Measurements from ENCODE around the gene FMN1. TPM values are rescaled to one million over a fixed set of nuclear protein-coding genes. Genes with fewer than 3 reads are reported as not detected.

FMN1 gene
- polyA plus RNA-seq, 6 donors from 2014 or later: 0.33 to 1.0 (median 0.44) TPM; not detected in 1

- Mint-ChIP-seq H3K27ac (peak overlapping the region in 4 of 6 donors; percentile 23 to 94 (median 93)), H3K27me3 (peaks cover 21 to 44% (median 39%) of the 10 kb centered on the region in 3 donors), H3K36me3 (no peaks in the 10 kb centered on the region), H3K4me3 (peak overlapping the region; percentile 79 to 95 (median 86)), H3K4me1 (peaks cover 14 to 26% (median 15%) of the 10 kb centered on the region in 3 donors), H3K9me3 (no peaks in the 10 kb centered on the region)
- DNase-seq (peak; percentile 2), ATAC-seq (ENCODE audit: low read depth in 2 of 2) (peak; percentile 51 to 55)
Measured at GRCh38 chr15:33068007-33068481, 126.5 kb downstream of the FMN1 start.

GRCh38 chr15:33067456-33067855, 127.1 kb downstream of the FMN1 start:
- H3K27me3 Mint-ChIP-seq: peaks cover 21 to 43% (median 39%) of the 10 kb centered on the region in 3 donors
- no peak for DNase-seq
- H3K4me1 Mint-ChIP-seq: peaks cover 14 to 26% (median 15%) of the 10 kb centered on the region in 3 donors
- H3K27ac Mint-ChIP-seq: peak overlapping the region in 4 of 6 donors; percentile 78 to 94 (median 94)
- H3K9me3 Mint-ChIP-seq: no peaks in the 10 kb centered on the region
- H3K36me3 Mint-ChIP-seq: no peaks in the 10 kb centered on the region
- no peak for ATAC-seq (ENCODE audit: low read depth in 2 of 2)
- peak overlapping the region; percentile 79 to 95 (median 86) for H3K4me3 Mint-ChIP-seq

- no peak for DNase-seq
- no peaks in the 10 kb centered on the region for H3K9me3 Mint-ChIP-seq
- peaks cover 15 to 43% (median 32%) of the 10 kb centered on the region in 3 donors for H3K27me3 Mint-ChIP-seq
- H3K4me3 Mint-ChIP-seq: peak overlapping the region in 1 of 8 donors; percentile 9
- no peak for ATAC-seq (ENCODE audit: low read depth in 2 of 2)
- H3K36me3 Mint-ChIP-seq: no peaks in the 10 kb centered on the region
- peaks cover 14 to 26% (median 15%) of the 10 kb centered on the region in 3 donors for H3K4me1 Mint-ChIP-seq
- no peak overlapping the region for H3K27ac Mint-ChIP-seq
Measured at GRCh38 chr15:33066584-33066983, 127.9 kb downstream of the FMN1 start.

- DNase-seq (no peak), ATAC-seq (ENCODE audit: low read depth in 2 of 2) (no peak)
- Mint-ChIP-seq H3K9me3 (no peaks in the 10 kb centered on the region), H3K36me3 (no peaks in the 10 kb centered on the region), H3K4me3 (no peak overlapping the region), H3K4me1 (peaks cover 14 to 26% (median 15%) of the 10 kb centered on the region in 3 donors), H3K27me3 (peaks cover 17 to 43% (median 32%) of the 10 kb centered on the region in 3 donors), H3K27ac (no peak overlapping the region)
Measured at GRCh38 chr15:33064878-33065277, 129.6 kb downstream of the FMN1 start.

GRCh38 chr15:33059184-33059583, 135.3 kb downstream of the FMN1 start:
- H3K27ac Mint-ChIP-seq: no peak overlapping the region
- ATAC-seq (ENCODE audit: low read depth in 2 of 2) (no peak), DNase-seq (no peak)
- no peaks in the 10 kb centered on the region for H3K9me3 Mint-ChIP-seq
- no peaks in the 10 kb centered on the region for H3K4me1 Mint-ChIP-seq
- no peak overlapping the region for H3K4me3 Mint-ChIP-seq
- H3K36me3 Mint-ChIP-seq: no peaks in the 10 kb centered on the region
- H3K27me3 Mint-ChIP-seq: peaks cover 6 to 32% (median 17%) of the 10 kb centered on the region in 3 donors

- DNase-seq (no peak), ATAC-seq (ENCODE audit: low read depth in 2 of 2) (no peak)
- no peak overlapping the region for H3K27ac Mint-ChIP-seq
- no peak overlapping the region for H3K4me3 Mint-ChIP-seq
- H3K36me3 Mint-ChIP-seq: no peaks in the 10 kb centered on the region
- H3K27me3 Mint-ChIP-seq: peaks cover 11 to 19% (median 11%) of the 10 kb centered on the region in 3 donors
- peaks cover 0 to 1% (median 0%) of the 10 kb centered on the region in 7 donors for H3K9me3 Mint-ChIP-seq
- H3K4me1 Mint-ChIP-seq: no peaks in the 10 kb centered on the region
Measured at GRCh38 chr15:33057845-33058244, 136.7 kb downstream of the FMN1 start.

DNA sequence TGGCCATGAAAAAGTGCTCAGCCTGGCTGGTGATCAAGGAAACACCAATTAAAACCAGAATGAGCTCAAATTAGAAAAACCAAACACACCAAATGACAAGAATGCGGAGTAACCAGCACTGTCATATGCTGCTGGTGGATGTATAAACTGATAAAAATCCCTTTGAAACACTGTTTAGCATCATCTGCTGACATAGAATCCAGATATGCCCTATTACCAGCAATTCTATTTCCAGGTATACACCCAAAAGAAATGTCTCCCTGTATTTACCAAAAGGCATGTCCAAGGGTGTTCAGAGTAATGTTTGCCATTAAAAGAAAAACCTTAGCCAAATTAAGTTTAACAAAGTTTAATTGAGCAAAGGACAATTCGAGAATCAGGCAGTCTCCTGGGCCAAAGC, 138.6 kb downstream of the FMN1 start:
- H3K36me3 Mint-ChIP-seq: no peaks in the 10 kb centered on the region
- no peak overlapping the region for H3K27ac Mint-ChIP-seq
- H3K27me3 Mint-ChIP-seq: peaks cover 11 to 19% (median 15%) of the 10 kb centered on the region in 3 donors
- no peak overlapping the region for H3K4me3 Mint-ChIP-seq
- no peaks in the 10 kb centered on the region for H3K4me1 Mint-ChIP-seq
- peaks cover 0 to 1% (median 0%) of the 10 kb centered on the region in 7 donors for H3K9me3 Mint-ChIP-seq
- no peak for ATAC-seq (ENCODE audit: low read depth in 2 of 2)
- DNase-seq: no peak

DNA sequence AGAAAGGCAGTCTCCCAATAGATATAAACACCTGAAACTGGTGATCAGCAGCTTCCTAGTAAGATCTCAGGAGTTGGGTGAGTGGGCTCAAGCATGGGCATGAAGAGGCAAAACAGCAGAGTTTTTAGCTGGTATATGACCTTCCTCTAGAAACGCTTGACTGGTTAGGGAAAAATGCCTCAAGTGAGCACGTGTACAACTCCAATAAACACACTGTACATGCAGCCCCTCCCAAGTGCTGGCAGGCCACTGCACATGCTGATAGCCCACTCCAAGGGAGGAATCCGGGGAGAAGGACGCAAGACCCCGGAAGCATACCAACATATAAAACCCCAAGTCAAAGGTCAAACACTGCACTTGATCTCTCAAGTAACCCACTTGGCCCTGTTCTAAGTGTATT, 143.0 kb downstream of the FMN1 start:
- Mint-ChIP-seq H3K9me3 (peaks cover 4 to 21% (median 6%) of the 10 kb centered on the region in 7 donors), H3K36me3 (peaks cover 4 to 7% of the 10 kb centered on the region in 2 donors), H3K4me1 (no peaks in the 10 kb centered on the region), H3K27me3 (peaks cover 3 to 9% (median 5%) of the 10 kb centered on the region in 3 donors), H3K4me3 (no peak overlapping the region), H3K27ac (no peak overlapping the region)
- DNase-seq: no peak
- ATAC-seq (ENCODE audit: low read depth in 2 of 2): no peak

DNA sequence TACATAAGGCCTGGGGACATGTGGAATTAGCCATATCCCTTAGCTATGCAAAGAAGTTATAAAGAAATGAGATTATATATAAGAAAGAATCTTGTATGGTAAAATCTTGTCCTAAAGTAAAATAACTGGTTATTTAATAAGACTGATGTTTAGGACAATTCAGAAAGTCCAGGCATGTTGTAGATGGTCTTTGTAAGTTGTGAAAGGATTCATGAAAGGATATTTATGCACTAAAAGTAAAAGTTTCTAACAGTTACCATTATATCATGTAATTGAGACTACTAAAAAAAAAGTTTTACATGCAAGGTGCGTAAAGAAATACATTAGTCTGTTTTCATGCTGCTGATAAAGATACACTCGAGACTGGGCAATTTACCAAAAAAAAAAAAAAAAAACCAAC, 146.3 kb downstream of the FMN1 start:
- no peak overlapping the region for H3K27ac Mint-ChIP-seq

GRCh38 chr15:33047077-33047476, 147.4 kb downstream of the FMN1 start:
- Mint-ChIP-seq H3K9me3 (peaks cover 8 to 35% (median 16%) of the 10 kb centered on the region in 7 donors), H3K4me3 (no peak overlapping the region), H3K4me1 (no peaks in the 10 kb centered on the region), H3K27me3 (peaks cover 3 to 16% (median 8%) of the 10 kb centered on the region in 3 donors), H3K36me3 (peaks cover 4 to 7% of the 10 kb centered on the region in 2 donors), H3K27ac (no peak overlapping the region)
- no peak for DNase-seq
- no peak for ATAC-seq (ENCODE audit: low read depth in 2 of 2)

More for the DNA sequence above, 146.3 kb downstream of the FMN1 start:
- Mint-ChIP-seq H3K4me1 (no peaks in the 10 kb centered on the region), H3K4me3 (no peak overlapping the region), H3K36me3 (peaks cover 4 to 7% of the 10 kb centered on the region in 2 donors), H3K27me3 (peaks cover 3 to 9% (median 8%) of the 10 kb centered on the region in 3 donors), H3K9me3 (peaks cover 8 to 23% (median 12%) of the 10 kb centered on the region in 7 donors)
- ATAC-seq (ENCODE audit: low read depth in 2 of 2): no peak
- DNase-seq: no peak

GRCh38 chr15:33046329-33046728, 148.2 kb downstream of the FMN1 start:
- Mint-ChIP-seq H3K4me1 (no peaks in the 10 kb centered on the region), H3K27ac (no peak overlapping the region), H3K9me3 (peaks cover 8 to 35% (median 16%) of the 10 kb centered on the region in 7 donors), H3K4me3 (no peak overlapping the region), H3K36me3 (peaks cover 4 to 7% of the 10 kb centered on the region in 2 donors), H3K27me3 (peaks cover 0 to 16% (median 13%) of the 10 kb centered on the region in 3 donors)
- DNase-seq (no peak), ATAC-seq (ENCODE audit: low read depth in 2 of 2) (no peak)

GRCh38 chr15:33045066-33045810, 149.3 kb downstream of the FMN1 start:
- Mint-ChIP-seq H3K36me3 (peaks cover 4 to 7% of the 10 kb centered on the region in 2 donors), H3K4me1 (no peaks in the 10 kb centered on the region), H3K27me3 (peaks cover 0 to 18% (median 14%) of the 10 kb centered on the region in 3 donors), H3K9me3 (peaks cover 8 to 35% (median 16%) of the 10 kb centered on the region in 7 donors), H3K27ac (no peak overlapping the region), H3K4me3 (no peak overlapping the region)
- DNase-seq: no peak
- ATAC-seq (ENCODE audit: low read depth in 2 of 2): no peak

DNA sequence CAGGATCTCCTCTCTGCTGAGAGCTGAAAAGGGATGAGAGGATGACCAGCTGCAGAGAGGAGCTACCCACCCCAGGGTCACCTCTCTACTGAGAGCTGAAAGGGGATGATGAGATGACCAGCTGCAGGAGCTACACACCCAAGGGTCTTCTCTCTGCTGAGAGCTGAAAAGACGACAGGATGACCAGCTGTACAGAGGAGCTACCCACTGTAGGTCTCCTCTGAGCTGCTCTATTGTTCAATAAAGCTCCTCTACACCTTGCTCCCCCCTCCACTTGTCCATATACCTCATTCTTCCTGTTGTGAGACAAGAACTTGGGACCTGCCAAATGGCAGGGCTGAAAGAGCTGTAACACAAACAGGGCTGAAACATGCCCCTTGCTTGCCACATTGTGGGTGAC, 149.9 kb downstream of the FMN1 start:
- no peaks in the 10 kb centered on the region for H3K4me1 Mint-ChIP-seq
- no peak overlapping the region for H3K27ac Mint-ChIP-seq
- H3K9me3 Mint-ChIP-seq: peaks cover 6 to 34% (median 14%) of the 10 kb centered on the region in 7 donors
- H3K36me3 Mint-ChIP-seq: peaks cover 4 to 7% of the 10 kb centered on the region in 2 donors
- H3K4me3 Mint-ChIP-seq: no peak overlapping the region
- H3K27me3 Mint-ChIP-seq: peaks cover 6 to 24% (median 14%) of the 10 kb centered on the region in 3 donors
- no peak for ATAC-seq (ENCODE audit: low read depth in 2 of 2)
- no peak for DNase-seq

DNA sequence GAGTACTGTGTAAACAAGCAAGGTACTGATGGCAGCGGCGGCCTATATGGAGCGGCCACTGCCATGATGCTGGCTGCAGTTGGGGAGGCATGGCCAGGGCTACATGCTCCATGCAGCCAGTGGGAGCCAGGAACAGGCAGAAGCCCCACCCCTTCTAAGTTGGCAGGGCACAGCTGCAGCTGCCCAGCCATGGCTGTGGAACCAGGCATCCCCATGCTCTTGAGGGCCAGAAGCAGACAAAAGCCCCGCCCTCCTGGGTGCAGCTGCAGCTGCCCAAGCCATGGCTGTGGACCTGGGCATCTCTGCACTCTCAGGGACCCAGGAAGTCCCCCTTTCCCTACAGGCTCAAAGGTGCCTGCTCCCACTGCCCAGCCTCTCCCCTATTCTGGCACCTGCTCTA, 150.9 kb downstream of the FMN1 start:
- H3K9me3 Mint-ChIP-seq: peaks cover 5 to 25% (median 11%) of the 10 kb centered on the region in 7 donors
- DNase-seq: no peak
- H3K4me1 Mint-ChIP-seq: no peaks in the 10 kb centered on the region
- H3K27me3 Mint-ChIP-seq: peaks cover 6 to 26% (median 14%) of the 10 kb centered on the region in 3 donors
- peaks cover 4 to 5% of the 10 kb centered on the region in 2 donors for H3K36me3 Mint-ChIP-seq
- no peak overlapping the region for H3K4me3 Mint-ChIP-seq
- no peak for ATAC-seq (ENCODE audit: low read depth in 2 of 2)
- H3K27ac Mint-ChIP-seq: no peak overlapping the region
